Gastroesophageal sphincter (tissue), 4 donors: ENCODE data around the gene OLFM3. TPM values are rescaled to one million over a fixed set of nuclear protein-coding genes. Genes with fewer than 3 reads are reported as not detected.

ENCODE experiments used
- ATAC-seq: fragments of 150-250 bp; one replicate; pipeline ENCODE4 v1.9.1; 2016; ENCODE audit warnings: mild to moderate bottlenecking, moderate library complexity
- H3K27ac ChIP-seq, 4 donors: fragments of 200-600 bp; sonication (generic) in 3 of 4; 1 replicate in 3 of 4; 2 replicates in 1 of 4; pipeline ENCODE4 v1.5.1; 2016 to 2019
- H3K27me3 ChIP-seq: fragments of 200-600 bp; sonication (generic); one replicate; pipeline ENCODE4 v1.5.1; 2019
- H3K36me3 ChIP-seq, 2 donors: fragments of 200-600 bp; sonication (generic); one replicate each; pipeline ENCODE4 v1.5.1; 2019; ENCODE audit warnings: control low read depth in 1 of 2
- H3K4me1 ChIP-seq, 3 donors: fragments of 200-600 bp; sonication (generic); 1 replicate in 2 of 3; 2 replicates in 1 of 3; pipeline ENCODE4 v1.5.1; 2016 to 2019; ENCODE audit warnings: control low read depth in 2 of 3
- H3K4me3 ChIP-seq, 2 donors: fragments of 200-600 bp; sonication (generic); one replicate each; pipeline ENCODE4 v1.5.1; 2019; ENCODE audit warnings: mild to moderate bottlenecking in 1 of 2, moderate library complexity in 1 of 2
- H3K9me3 ChIP-seq, 3 donors: fragments of 200-600 bp; sonication (generic); one replicate each; pipeline ENCODE4 v1.5.1; 2017 to 2019; ENCODE audit warnings: control low read depth in 2 of 3
- EP300 ChIP-seq: sonication (generic); formaldehyde crosslinking; IDR thresholded peaks from one replicate; pipeline ENCODE4 v1.6.1; 2017; ENCODE audit warnings: antibody characterized with exemption, mild to moderate bottlenecking
- POLR2A ChIP-seq, 2 donors: fragments of 450-650 bp; IDR thresholded peaks; one replicate each; pipeline ENCODE4 v1.6.1; 2017; ENCODE audit warnings: antibody characterized with exemption in 2 of 2, mild to moderate bottlenecking in 2 of 2, moderate library complexity in 1 of 2
- POLR2AphosphoS5 ChIP-seq: sonication (generic); formaldehyde crosslinking; IDR thresholded peaks from one replicate; pipeline ENCODE4 v1.6.1; 2017; ENCODE audit warnings: antibody characterized with exemption
- WGBS, 2 donors: methylation state at CpG; one replicate each; pipeline ENCODE4 v1.1.5; 2018; ENCODE audit warnings: low coverage in 1 of 2; 5-methylcytosine and 5-hydroxymethylcytosine counted together
- total RNA-seq, 4 donors: library from RNA; depleted of rRNA; stranded (reverse); fragments of >200 nt; gene quantifications; one replicate each; pipeline ENCODE4 v1.1.0, GENCODE V29; 2016
- TF ChIP-seq, protein P1 (sequence below), 4 experiments: fragments of 200-600 bp in 2 of 4; fragments of 450-650 bp in 2 of 4; sonication (generic) in 1 of 4; IDR thresholded peaks; one replicate each; pipeline ENCODE4 v1.5.1; 2017 to 2019; ENCODE audit warnings: antibody characterized with exemption in 4 of 4, mild to moderate bottlenecking in 2 of 4, moderate library complexity in 2 of 4

The OLFM3 gene
- total RNA-seq, 4 donors from 2014 or later: 0.13 to 0.47 (median 0.37) TPM

DNA sequence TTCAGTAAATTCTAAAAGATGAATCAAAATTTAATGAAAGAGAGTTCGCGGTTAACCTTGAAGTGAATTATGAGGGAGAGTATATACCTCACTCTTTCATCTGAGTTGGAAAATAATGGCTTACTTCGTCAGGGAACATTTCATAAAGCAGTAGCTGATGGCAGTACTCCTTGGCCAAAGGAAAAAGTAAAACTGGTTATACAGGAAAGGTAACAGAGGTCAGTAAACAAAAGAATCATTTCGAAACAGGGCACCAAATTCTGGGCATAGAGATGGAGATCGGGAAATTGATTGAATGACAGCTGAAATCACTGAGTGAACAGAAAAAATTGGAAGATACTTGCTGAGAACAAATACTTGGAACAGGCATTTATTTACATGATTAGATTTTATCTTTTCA is 199.0 kb downstream of the OLFM3 start:
- H3K27me3 ChIP-seq: no peaks in the 10 kb centered on the region
- WGBS, 2 donors: 75 to 87% methylated on average over 5 of the region's 5 CpGs
- H3K4me3 ChIP-seq: no peak overlapping the region
- no peak for ATAC-seq
- TF ChIP-seq EP300 (no peak), POLR2AphosphoS5 (no peak), POLR2A (IDR thresholded peaks at IDR 0.05) (no peak)
- TF ChIP-seq, protein P1, sequence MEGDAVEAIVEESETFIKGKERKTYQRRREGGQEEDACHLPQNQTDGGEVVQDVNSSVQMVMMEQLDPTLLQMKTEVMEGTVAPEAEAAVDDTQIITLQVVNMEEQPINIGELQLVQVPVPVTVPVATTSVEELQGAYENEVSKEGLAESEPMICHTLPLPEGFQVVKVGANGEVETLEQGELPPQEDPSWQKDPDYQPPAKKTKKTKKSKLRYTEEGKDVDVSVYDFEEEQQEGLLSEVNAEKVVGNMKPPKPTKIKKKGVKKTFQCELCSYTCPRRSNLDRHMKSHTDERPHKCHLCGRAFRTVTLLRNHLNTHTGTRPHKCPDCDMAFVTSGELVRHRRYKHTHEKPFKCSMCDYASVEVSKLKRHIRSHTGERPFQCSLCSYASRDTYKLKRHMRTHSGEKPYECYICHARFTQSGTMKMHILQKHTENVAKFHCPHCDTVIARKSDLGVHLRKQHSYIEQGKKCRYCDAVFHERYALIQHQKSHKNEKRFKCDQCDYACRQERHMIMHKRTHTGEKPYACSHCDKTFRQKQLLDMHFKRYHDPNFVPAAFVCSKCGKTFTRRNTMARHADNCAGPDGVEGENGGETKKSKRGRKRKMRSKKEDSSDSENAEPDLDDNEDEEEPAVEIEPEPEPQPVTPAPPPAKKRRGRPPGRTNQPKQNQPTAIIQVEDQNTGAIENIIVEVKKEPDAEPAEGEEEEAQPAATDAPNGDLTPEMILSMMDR (IDR thresholded peaks at IDR 0.05): no peak
- H3K9me3 ChIP-seq: no peaks in the 10 kb centered on the region
- no peak overlapping the region for H3K27ac ChIP-seq
- no peaks in the 10 kb centered on the region for H3K36me3 ChIP-seq
- H3K4me1 ChIP-seq: no peaks in the 10 kb centered on the region

DNA sequence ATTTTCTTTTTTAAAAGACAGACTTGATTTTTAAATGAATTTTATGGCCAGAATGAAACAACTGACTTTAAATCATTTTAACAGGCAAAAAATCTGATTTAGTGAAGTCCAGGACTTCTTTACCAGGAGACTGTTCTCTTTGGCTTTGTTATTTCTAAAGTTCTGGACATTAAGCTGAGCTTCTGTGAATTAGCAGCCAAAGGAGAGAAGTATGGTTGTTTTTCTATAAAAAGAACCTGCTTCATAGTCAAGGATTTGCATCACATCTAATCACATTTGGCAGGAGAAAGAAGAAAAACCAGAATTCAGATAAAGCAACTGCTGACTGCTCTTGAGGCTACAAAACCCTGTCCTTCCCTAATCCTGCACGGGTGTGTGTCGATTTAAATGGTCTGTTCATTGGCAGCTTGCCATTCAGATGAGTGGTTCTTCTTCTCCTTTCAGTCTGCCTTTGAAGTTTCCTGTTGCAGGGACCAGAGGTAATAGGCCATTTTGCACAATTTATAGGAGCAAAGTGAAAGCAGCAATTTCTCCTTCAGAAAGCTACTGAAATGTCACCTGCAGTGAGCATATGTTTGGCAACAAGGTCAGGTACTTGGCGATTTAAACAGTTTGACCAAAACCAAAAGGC is 215.4 kb downstream of the OLFM3 start:
- WGBS, 2 donors: 21% methylated on average over 3 of the region's 3 CpGs

DNA sequence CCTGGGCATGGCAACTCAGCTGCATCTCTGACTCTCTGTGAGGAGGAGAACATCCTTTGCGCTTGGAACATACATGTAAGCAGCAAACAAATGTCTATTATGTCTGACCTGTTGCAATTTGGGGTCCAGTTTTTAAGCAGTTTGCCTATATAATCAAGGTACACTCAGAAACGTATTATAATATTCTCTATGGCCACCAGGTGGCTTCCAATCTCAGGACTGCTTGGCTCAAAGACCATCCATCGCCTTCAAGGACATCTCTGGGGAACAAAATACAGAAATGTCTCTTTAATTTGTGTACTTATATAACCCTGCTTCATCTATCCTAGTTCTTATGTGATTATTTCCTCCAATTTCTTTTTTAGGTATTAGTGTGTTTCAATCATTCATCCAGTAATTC is 227.2 kb downstream of the OLFM3 start:
- Histone ChIP-seq H3K9me3 (no peaks in the 10 kb centered on the region), H3K4me3 (no peak overlapping the region), H3K27me3 (no peaks in the 10 kb centered on the region), H3K36me3 (no peaks in the 10 kb centered on the region), H3K4me1 (no peaks in the 10 kb centered on the region), H3K27ac (no peak overlapping the region)
- WGBS, 2 donors: 51 to 76% methylated on average over 3 of the region's 3 CpGs
- ATAC-seq: no peak
- TF ChIP-seq EP300 (no peak), POLR2A (IDR thresholded peaks at IDR 0.05) (no peak), POLR2AphosphoS5 (no peak)
- TF ChIP-seq, protein P1 (IDR thresholded peaks at IDR 0.05): no peak

More for the DNA sequence above, 215.4 kb downstream of the OLFM3 start:
- no peak overlapping the region for H3K4me3 ChIP-seq
- H3K9me3 ChIP-seq: no peaks in the 10 kb centered on the region
- TF ChIP-seq POLR2A (IDR thresholded peaks at IDR 0.05) (no peak), EP300 (no peak), POLR2AphosphoS5 (no peak)
- TF ChIP-seq, protein P1 (IDR thresholded peaks at IDR 0.05): no peak
- ATAC-seq: no peak
- no peaks in the 10 kb centered on the region for H3K27me3 ChIP-seq
- no peak overlapping the region for H3K27ac ChIP-seq
- no peaks in the 10 kb centered on the region for H3K4me1 ChIP-seq
- H3K36me3 ChIP-seq: no peaks in the 10 kb centered on the region

DNA sequence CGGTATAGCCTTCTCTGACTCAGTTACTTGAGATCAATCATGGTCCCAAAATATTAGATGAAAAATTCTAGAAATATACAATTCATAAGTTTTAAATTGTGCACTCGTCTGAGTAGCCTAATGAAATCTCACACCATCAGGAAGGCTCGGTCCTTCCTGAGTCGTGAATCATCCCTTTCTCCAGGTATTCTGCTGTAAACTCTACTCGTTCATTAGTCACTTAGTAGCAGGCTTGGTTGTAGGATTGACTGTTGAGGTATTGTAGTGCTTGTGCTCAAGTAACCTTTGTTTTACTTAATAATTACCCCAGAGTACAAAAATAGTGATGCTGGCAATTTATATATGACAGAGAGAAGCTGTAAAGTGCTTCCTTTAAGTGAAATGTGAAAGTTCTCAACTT is 238.7 kb downstream of the OLFM3 start:
- Histone ChIP-seq H3K27ac (no peak overlapping the region), H3K36me3 (no peaks in the 10 kb centered on the region), H3K4me3 (no peak overlapping the region), H3K4me1 (no peaks in the 10 kb centered on the region), H3K9me3 (no peaks in the 10 kb centered on the region), H3K27me3 (no peaks in the 10 kb centered on the region)
- ATAC-seq: no peak
- WGBS, 2 donors: 32 to 81% methylated on average over 4 to 5 of the region's 5 CpGs
- TF ChIP-seq EP300 (no peak), POLR2AphosphoS5 (no peak), POLR2A (IDR thresholded peaks at IDR 0.05) (no peak)
- TF ChIP-seq, protein P1 (IDR thresholded peaks at IDR 0.05): no peak

DNA sequence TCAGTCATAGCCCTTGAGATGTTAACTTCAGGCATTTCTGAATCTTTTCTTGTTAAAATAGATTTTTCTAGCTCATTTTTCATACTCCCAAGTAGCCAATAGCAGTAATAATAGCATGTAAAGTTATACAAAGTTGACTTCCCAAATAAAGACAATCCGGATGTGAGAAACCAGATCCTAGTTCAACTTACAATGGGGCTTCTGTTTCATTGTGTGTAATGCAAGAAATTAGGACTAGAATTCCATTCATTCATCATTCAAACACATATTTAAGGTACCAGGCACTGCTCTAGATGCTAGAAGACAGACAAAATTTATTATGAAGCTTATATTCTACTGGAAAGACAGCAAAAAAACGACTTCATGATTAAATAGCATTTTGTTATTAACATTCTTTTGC is 240.3 kb downstream of the OLFM3 start:
- Histone ChIP-seq H3K27ac (no peak overlapping the region), H3K4me1 (no peaks in the 10 kb centered on the region), H3K4me3 (no peak overlapping the region), H3K27me3 (no peaks in the 10 kb centered on the region), H3K9me3 (no peaks in the 10 kb centered on the region), H3K36me3 (no peaks in the 10 kb centered on the region)
- ATAC-seq: no peak
- TF ChIP-seq POLR2A (IDR thresholded peaks at IDR 0.05) (no peak), EP300 (no peak), POLR2AphosphoS5 (no peak)
- TF ChIP-seq, protein P1 (IDR thresholded peaks at IDR 0.05): no peak
- 38 to 66% methylated on average over 2 of the region's 2 CpGs for WGBS, 2 donors
